ENCODE data around the gene FLT3LG. TPM values are rescaled to one million over a fixed set of nuclear protein-coding genes. Genes with fewer than 3 reads are reported as not detected.
"Not testable (repeated sequence)": the region's sequence is repeated elsewhere in the genome, so short reads cannot be mapped to it uniquely, and the experiment has no call there.

FLT3LG gene
- polyA plus RNA-seq, 5 donors = 4.8 to 10.1 (median 6.5) TPM

GRCh38 chr19:49461130-49461529 is 12.9 kb upstream of the FLT3LG start:
- not testable (repeated sequence) for DNase-seq

GRCh38 chr19:49461656-49462055 is 12.4 kb upstream of the FLT3LG start:
- no peak for DNase-seq

GRCh38 chr19:49462492-49462891 is 11.5 kb upstream of the FLT3LG start:
- no peak for DNase-seq

- DNase-seq = no peak
Observed at GRCh38 chr19:49463960-49464740, 9.9 kb upstream of the FLT3LG start.

- DNase-seq = no peak
Observed at GRCh38 chr19:49465371-49465770, 8.6 kb upstream of the FLT3LG start.

GRCh38 chr19:49468199-49468598 is 5.8 kb upstream of the FLT3LG start:
- DNase-seq = no peak

GRCh38 chr19:49468746-49469447 is 5.1 kb upstream of the FLT3LG start:
- DNase-seq = no peak

GRCh38 chr19:49469828-49470614 is 4.0 kb upstream of the FLT3LG start:
- DNase-seq = no peak

GRCh38 chr19:49470615-49470978 is 3.4 kb upstream of the FLT3LG start:
- DNase-seq = no peak

GRCh38 chr19:49472936-49473335 is 1.1 kb upstream of the FLT3LG start:
- no peak for DNase-seq

GRCh38 chr19:49473501-49473867 is 531 bp upstream of the FLT3LG start:
- DNase-seq = not testable (repeated sequence)

GRCh38 chr19:49474542-49474924 is 518 bp downstream of the FLT3LG start:
- DNase-seq = no peak

- no peak for DNase-seq
Observed at GRCh38 chr19:49475191-49475917, 1.3 kb downstream of the FLT3LG start.

- DNase-seq = no peak
Observed at GRCh38 chr19:49475995-49476880, 2.2 kb downstream of the FLT3LG start.

- no peak for DNase-seq
Observed at GRCh38 chr19:49479975-49480628, 6.1 kb downstream of the FLT3LG start.

GRCh38 chr19:49481020-49481683 is 7.1 kb downstream of the FLT3LG start:
- DNase-seq = no peak

- no peak for DNase-seq
Observed at GRCh38 chr19:49486232-49486631, 12.2 kb downstream of the FLT3LG start.

GRCh38 chr19:49486710-49487276 is 12.8 kb downstream of the FLT3LG start:
- no peak for DNase-seq

- peak; percentile 100 for DNase-seq
Observed at GRCh38 chr19:49487277-49488045, 13.4 kb downstream of the FLT3LG start, which contains the start of gene RPL13A. TSS of gene RPL13A (plus strand) at chr19:49487608. CDS start at chr19:49487630, 22 bp downstream.

All from right lung (tissue), 5 donors.